Natural killer cell (primary cell): ENCODE results near the gene WASHC4. TPM values are rescaled to one million over a fixed set of nuclear protein-coding genes. Genes with fewer than 3 reads are reported as not detected.

ENCODE experiments used
- ATAC-seq, 3 donors: fragments of 150-1000 bp in 2 of 3; fragments of 200-7000 bp in 1 of 3; cut with Tn5 transposase; 1 replicate in 1 of 3; 2 replicates in 2 of 3; pipeline ENCODE4 v1.10.0; 2021; ENCODE audit warnings: mild to moderate bottlenecking in 2 of 3, moderate library complexity in 2 of 3
- DNase-seq, 2 donors: peaks; one replicate each; pipeline versions ENCODE4 v3.0.0 to v3.0.0-alpha.2; 2013 to 2021; ENCODE audit warnings: mixed read lengths in 1 of 2
- H3K27ac ChIP-seq: one replicate; pipeline ENCODE4 v1.5.1; 2013; ENCODE audit warnings: mild to moderate bottlenecking, low read length
- H3K27me3 ChIP-seq: one replicate; pipeline ENCODE4 v1.6.1; 2013; ENCODE audit warnings: low read length; ENCODE audit not compliant: control insufficient read depth, insufficient read depth
- H3K36me3 ChIP-seq: one replicate; pipeline ENCODE4 v1.6.1; 2013; ENCODE audit warnings: low read length; ENCODE audit not compliant: control insufficient read depth, insufficient read depth
- H3K4me1 ChIP-seq: one replicate; pipeline ENCODE4 v1.6.1; 2013; ENCODE audit warnings: low read length; ENCODE audit not compliant: control insufficient read depth, insufficient read depth
- H3K4me3 ChIP-seq: one replicate; pipeline ENCODE4 v1.5.1; 2013; ENCODE audit warnings: low read length
- H3K9me3 ChIP-seq: one replicate; pipeline ENCODE4 v1.6.1; 2013; ENCODE audit warnings: low read length; ENCODE audit not compliant: control insufficient read depth, insufficient read depth
- H3K27ac Mint-ChIP-seq, 2 donors: one replicate each; pipeline ENCODE4 v1.8.0; 2022; ENCODE audit warnings: mild to moderate bottlenecking in 2 of 2, mixed read lengths in 2 of 2, moderate library complexity in 1 of 2
- H3K27me3 Mint-ChIP-seq, 2 donors: one replicate each; pipeline ENCODE4 v1.8.0; 2022; ENCODE audit warnings: low read depth in 2 of 2, mixed read lengths in 2 of 2
- H3K36me3 Mint-ChIP-seq: one replicate; pipeline ENCODE4 v1.8.0; 2022; ENCODE audit warnings: mixed read lengths
- H3K4me1 Mint-ChIP-seq, 2 donors: one replicate each; pipeline ENCODE4 v1.8.0; 2022; ENCODE audit warnings: mixed read lengths in 2 of 2
- H3K4me3 Mint-ChIP-seq: one replicate; pipeline ENCODE4 v1.8.0; 2022; ENCODE audit warnings: mild to moderate bottlenecking, moderate library complexity, mixed read lengths
- H3K9me3 Mint-ChIP-seq, 2 donors: one replicate each; pipeline ENCODE4 v1.8.0; 2022; ENCODE audit warnings: mixed read lengths in 2 of 2
- CTCF ChIP-seq: fragments of 200-600 bp; IDR thresholded peaks from one replicate; pipeline ENCODE4 v1.8.0; 2022; ENCODE audit warnings: antibody characterized with exemption
- WGBS: methylation state at CpG from one replicate; pipeline ENCODE4 v1.1.7; 2013; ENCODE audit warnings: missing lambda C conversion rate; ENCODE audit not compliant: insufficient coverage; 5-methylcytosine and 5-hydroxymethylcytosine counted together
- intact Hi-C: fragments of 100-400 bp; cut with micrococcal nuclease; formaldehyde crosslinking; loops from one replicate; pipeline ENCODE4 v1.14.2; 2022
- total RNA-seq, 4 donors: library from RNA; stranded (reverse); fragments of 120-200 nt in 1 of 4; gene quantifications; one replicate each; pipeline versions ENCODE4 v1.2.3 to v1.2.4, GENCODE V29; 2013 to 2022

The WASHC4 gene
- total RNA-seq, 3 donors from 2014 or later (not counting 1 experiment from before 2014, with no cell fraction given) = 34.2 to 40.9 (median 35.7) TPM

GRCh38 chr12:105141320-105141922 is 33.9 kb downstream of the WASHC4 start:
- Mint-ChIP-seq H3K4me3 (no peak overlapping the region), H3K9me3 (no peaks in the 10 kb centered on the region), H3K27ac (no peak overlapping the region), H3K4me1 (peaks cover 8 to 10% of the 10 kb centered on the region in 2 donors), H3K36me3 (peaks cover 18% of the 10 kb centered on the region), H3K27me3 (no peaks in the 10 kb centered on the region)
- no peaks in the 10 kb centered on the region for H3K9me3 ChIP-seq
- intact Hi-C loops = no loop called here
- no peak overlapping the region for H3K27ac ChIP-seq
- TF ChIP-seq CTCF = no peak
- no peaks in the 10 kb centered on the region for H3K4me1 ChIP-seq
- WGBS = 93% methylated on average over 5 of the region's 6 CpGs
- no peak for ATAC-seq
- no peak for DNase-seq
- H3K27me3 ChIP-seq = no peaks in the 10 kb centered on the region
- peaks cover 71% of the 10 kb centered on the region for H3K36me3 ChIP-seq
- H3K4me3 ChIP-seq = no peak overlapping the region

- no peak for DNase-seq
- no CpG with 5 or more reads among the region's 3 CpGs for WGBS
- Mint-ChIP-seq H3K27ac (no peak overlapping the region), H3K4me1 (peaks cover 0 to 1% of the 10 kb centered on the region in 2 donors), H3K9me3 (no peaks in the 10 kb centered on the region), H3K4me3 (no peak overlapping the region), H3K36me3 (peaks cover 14% of the 10 kb centered on the region), H3K27me3 (no peaks in the 10 kb centered on the region)
- H3K4me3 ChIP-seq = no peak overlapping the region
- no peak for ATAC-seq
- intact Hi-C loops = no loop called here
- peaks cover 72% of the 10 kb centered on the region for H3K36me3 ChIP-seq
- no peaks in the 10 kb centered on the region for H3K9me3 ChIP-seq
- no peaks in the 10 kb centered on the region for H3K4me1 ChIP-seq
- TF ChIP-seq CTCF = no peak
- no peaks in the 10 kb centered on the region for H3K27me3 ChIP-seq
- H3K27ac ChIP-seq = no peak overlapping the region
These were observed 34.7 kb downstream of the WASHC4 start for GRCh38 chr12:105142259-105142658.

GRCh38 chr12:105156260-105156659 is 48.7 kb downstream of the WASHC4 start:
- intact Hi-C loops = no loop called here
- Mint-ChIP-seq H3K27ac (no peak overlapping the region), H3K9me3 (no peaks in the 10 kb centered on the region), H3K27me3 (no peaks in the 10 kb centered on the region), H3K36me3 (peaks cover 9% of the 10 kb centered on the region), H3K4me1 (no peaks in the 10 kb centered on the region), H3K4me3 (no peak overlapping the region)
- no peak overlapping the region for H3K4me3 ChIP-seq
- H3K9me3 ChIP-seq = no peaks in the 10 kb centered on the region
- DNase-seq (no peak), ATAC-seq (no peak)
- no peaks in the 10 kb centered on the region for H3K4me1 ChIP-seq
- no peak overlapping the region for H3K27ac ChIP-seq
- no peaks in the 10 kb centered on the region for H3K27me3 ChIP-seq
- WGBS = no CpG with 5 or more reads among the region's 2 CpGs
- TF ChIP-seq CTCF = no peak
- H3K36me3 ChIP-seq = peaks cover 82% of the 10 kb centered on the region

GRCh38 chr12:105157606-105158005 is 50.1 kb downstream of the WASHC4 start:
- Histone ChIP-seq H3K27me3 (no peaks in the 10 kb centered on the region), H3K9me3 (no peaks in the 10 kb centered on the region), H3K36me3 (peaks cover 85% of the 10 kb centered on the region), H3K4me3 (no peak overlapping the region), H3K27ac (no peak overlapping the region), H3K4me1 (no peaks in the 10 kb centered on the region)
- no peak for DNase-seq
- peaks cover 9% of the 10 kb centered on the region for H3K36me3 Mint-ChIP-seq
- H3K27me3 Mint-ChIP-seq = no peaks in the 10 kb centered on the region
- no peaks in the 10 kb centered on the region for H3K4me1 Mint-ChIP-seq
- ATAC-seq = no peak
- intact Hi-C loops = no loop called here
- no peaks in the 10 kb centered on the region for H3K9me3 Mint-ChIP-seq
- no peak overlapping the region for H3K27ac Mint-ChIP-seq
- 92% methylated on average over 2 of the region's 3 CpGs for WGBS
- H3K4me3 Mint-ChIP-seq = no peak overlapping the region
- no peak for TF ChIP-seq CTCF
